Muscle of arm (tissue), 14 donors: ENCODE results near the gene FABP7. TPM values are rescaled to one million over a fixed set of nuclear protein-coding genes. Genes with fewer than 3 reads are reported as not detected.
"Not testable (repeated sequence)": the region's sequence is repeated elsewhere in the genome, so short reads cannot be mapped to it uniquely, and the experiment has no call there.

Experiments used
- DNase-seq: peaks from one replicate; pipeline ENCODE4 v3.0.0-alpha.2; 2013
- long read RNA-seq, 11 donors: transcript quantifications; one replicate each; lab custom pipeline, GENCODE V29; 2026
- polyA plus RNA-seq, 12 donors: library from polyadenylated mRNA; unstranded; fragments of 120-200 nt; gene quantifications; one replicate each; pipeline ENCODE4 v1.2.1, GENCODE V29; 2013; ENCODE audit not compliant: insufficient read length in 12 of 12

Gene FABP7
- 10 to 100 TPM in 3 of 12 donors, 1 to 10 TPM in 5, under 1 TPM in 3, not detected in 1; 0.42 to 18.0 (median 2.9) TPM for polyA plus RNA-seq
- long read RNA-seq, donor 1, partial matches to known transcripts: 0 of 2 reads
- long read RNA-seq, donor 1, other reads (novel, unspliced or antisense): 0 of 2 reads
- long read RNA-seq, donor 2, partial matches to known transcripts: 0 of 1 reads
- long read RNA-seq, donor 2, other reads (novel, unspliced or antisense): 0 of 1 reads
- long read RNA-seq, donor 3, partial matches to known transcripts: 0 of 1 reads
- long read RNA-seq, donor 3, other reads (novel, unspliced or antisense): 0 of 1 reads
- long read RNA-seq, donor 4: 0 reads
- long read RNA-seq, donor 5: 0 reads
- long read RNA-seq, donor 6, partial matches to known transcripts: 0 of 1 reads
- long read RNA-seq, donor 6, other reads (novel, unspliced or antisense): 0 of 1 reads
- long read RNA-seq, donor 7, partial matches to known transcripts: 0 of 1 reads
- long read RNA-seq, donor 7, other reads (novel, unspliced or antisense): 0 of 1 reads
- long read RNA-seq, donor 8: 0 reads
- long read RNA-seq, donor 9, partial matches to known transcripts: 0 of 1 reads
- long read RNA-seq, donor 9, other reads (novel, unspliced or antisense): 0 of 1 reads
- long read RNA-seq, donor 10: 0 reads
- long read RNA-seq, donor 11, transcript FABP7-202 (4 exons, 1,026 nt): major isoform, 13 of 39 reads
- long read RNA-seq, donor 11, partial matches to known transcripts: 26 of 39 reads
- long read RNA-seq, donor 11, other reads (novel, unspliced or antisense): 0 of 39 reads

GRCh38 chr6:122779667-122780066 lies at the start of gene FABP7:
Gene FABP7, plus strand, starts transcription at chr6:122779716. Its CDS starts 79 bp downstream, at chr6:122779795.
- DNase-seq: no peak

- DNase-seq: no peak
These were observed 49.2 kb upstream of the FABP7 start for GRCh38 chr6:122730334-122730733.

GRCh38 chr6:122730775-122731386 lies 48.6 kb upstream of the FABP7 start:
- DNase-seq: peak; percentile 43

GRCh38 chr6:122733259-122733658 lies 46.3 kb upstream of the FABP7 start:
- no peak for DNase-seq

DNA sequence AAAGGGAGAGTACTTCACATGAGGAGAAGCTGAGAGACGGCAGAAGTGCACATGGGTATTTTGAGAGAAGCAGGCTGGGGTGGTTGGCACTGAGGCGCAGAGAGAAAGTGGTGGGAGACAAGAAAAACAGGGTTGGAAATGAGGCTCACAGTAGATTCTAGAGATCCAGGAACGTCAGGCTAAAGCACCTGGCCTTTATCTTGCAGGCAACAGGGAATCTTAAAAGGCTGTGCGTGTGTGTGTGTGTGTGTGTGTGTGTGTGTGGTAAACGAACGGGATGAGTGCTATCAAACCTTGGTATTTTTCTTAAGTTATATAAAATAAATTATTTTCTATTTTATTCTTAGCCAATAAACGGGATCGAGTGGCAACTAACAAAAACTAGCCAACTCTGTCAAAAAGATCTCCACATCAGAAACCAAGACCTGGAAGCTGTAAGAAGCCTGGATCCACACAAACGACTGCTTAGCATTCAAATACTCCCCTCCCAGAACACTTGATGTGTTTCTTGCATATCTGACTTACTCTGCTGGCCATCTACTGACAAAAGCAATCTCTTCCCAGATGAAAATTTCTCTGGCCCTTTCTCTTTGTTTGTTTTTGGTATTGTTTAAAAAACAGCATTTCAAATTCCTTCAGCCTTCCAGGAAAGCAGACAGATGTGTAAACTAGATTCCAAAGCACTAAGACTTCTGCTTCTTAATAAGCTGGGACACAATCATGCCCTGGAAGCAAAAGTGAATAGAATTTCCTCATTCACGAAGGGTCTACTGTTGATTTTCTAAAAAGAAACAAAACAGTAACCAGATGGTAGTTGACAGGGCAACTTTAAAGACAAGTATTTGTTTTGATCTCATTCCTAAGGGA lies 44.8 kb upstream of the FABP7 start:
- DNase-seq: no peak

DNA sequence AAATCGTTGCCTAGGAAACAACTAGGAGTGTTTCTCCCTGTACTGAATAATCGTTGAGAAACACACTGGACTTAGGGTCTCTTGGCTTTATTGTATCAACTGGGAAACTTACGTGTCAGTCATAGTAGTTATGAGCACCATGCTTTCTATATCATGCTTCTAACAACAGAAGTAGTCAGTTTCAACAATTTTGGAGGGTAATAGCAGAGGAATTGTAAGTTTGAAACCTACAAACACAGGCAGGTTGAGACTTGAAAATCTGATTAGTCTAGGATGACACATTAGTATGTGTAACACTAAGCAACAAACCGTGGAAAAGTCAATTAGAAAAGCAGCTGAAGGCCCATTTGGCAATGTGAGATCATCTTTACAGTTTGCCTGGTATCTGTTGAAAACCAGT lies 43.9 kb upstream of the FABP7 start:
- no peak for DNase-seq

- DNase-seq: peak; percentile 19
These were observed 43.4 kb upstream of the FABP7 start for GRCh38 chr6:122736163-122736562.

GRCh38 chr6:122736616-122737015 lies 42.9 kb upstream of the FABP7 start:
- DNase-seq: peak; percentile 32

- no peak for DNase-seq
These were observed 39.4 kb upstream of the FABP7 start for GRCh38 chr6:122740091-122740490.

GRCh38 chr6:122740936-122741335 lies 38.6 kb upstream of the FABP7 start:
- DNase-seq: no peak

DNA sequence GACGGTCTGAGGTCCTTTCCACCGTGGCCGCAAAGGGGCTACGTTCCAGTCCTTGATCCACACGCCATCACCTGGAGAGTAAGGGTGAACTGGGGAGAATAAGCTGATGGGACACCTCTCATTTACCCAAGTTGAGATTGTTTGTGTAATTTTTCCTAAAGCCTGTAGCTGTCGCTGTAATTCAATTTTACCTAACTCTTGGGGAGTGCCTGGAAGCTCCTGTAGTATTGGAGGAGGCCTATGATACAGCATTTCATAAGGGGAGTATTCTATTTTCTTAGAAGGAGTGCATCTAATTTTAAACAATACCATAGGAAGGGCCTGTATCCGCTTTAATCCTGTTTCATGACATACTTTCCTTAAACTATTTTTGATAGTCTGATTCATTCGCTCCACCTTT lies 35.3 kb upstream of the FABP7 start:
- not testable (repeated sequence) for DNase-seq

DNA sequence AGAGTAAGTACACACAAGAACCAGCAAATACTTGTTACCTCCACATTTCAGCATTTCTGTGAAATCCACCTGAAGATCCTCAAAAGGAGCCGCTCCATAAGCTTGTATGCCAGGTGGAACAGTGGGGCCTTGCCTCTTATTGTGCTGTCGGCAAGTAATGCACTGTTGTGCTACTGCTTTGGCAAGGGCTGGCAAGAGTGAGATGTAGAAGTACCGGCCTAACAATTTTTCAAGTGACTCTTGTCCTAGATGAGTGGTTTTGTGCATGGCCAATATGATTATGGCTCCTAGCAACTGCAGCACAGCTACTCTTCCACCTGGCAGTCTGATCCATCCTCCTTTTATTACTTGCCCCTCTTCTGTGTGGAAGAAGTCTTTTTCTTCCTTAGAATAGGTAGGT lies 34.7 kb upstream of the FABP7 start:
- DNase-seq: not testable (repeated sequence)

DNA sequence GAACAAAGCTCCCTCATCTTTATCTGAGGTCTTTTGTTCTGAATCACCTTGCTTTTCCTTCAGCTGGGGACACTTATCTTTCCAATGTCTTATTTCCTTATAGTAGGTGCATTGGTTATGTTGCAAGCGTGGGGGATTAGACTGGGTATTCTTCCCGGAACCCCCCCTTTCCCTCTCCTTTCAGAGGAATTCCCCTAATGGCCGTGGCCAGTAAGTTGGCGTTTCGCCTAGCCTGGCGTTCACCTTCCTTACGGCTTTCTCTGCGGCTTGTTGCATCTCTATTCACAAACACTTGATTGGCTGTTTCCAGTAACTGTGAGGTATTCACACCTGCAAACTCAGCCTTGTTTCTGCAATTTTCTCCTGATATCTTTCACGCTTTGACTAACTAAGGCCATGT lies 32.8 kb upstream of the FABP7 start:
- DNase-seq: no peak

DNA sequence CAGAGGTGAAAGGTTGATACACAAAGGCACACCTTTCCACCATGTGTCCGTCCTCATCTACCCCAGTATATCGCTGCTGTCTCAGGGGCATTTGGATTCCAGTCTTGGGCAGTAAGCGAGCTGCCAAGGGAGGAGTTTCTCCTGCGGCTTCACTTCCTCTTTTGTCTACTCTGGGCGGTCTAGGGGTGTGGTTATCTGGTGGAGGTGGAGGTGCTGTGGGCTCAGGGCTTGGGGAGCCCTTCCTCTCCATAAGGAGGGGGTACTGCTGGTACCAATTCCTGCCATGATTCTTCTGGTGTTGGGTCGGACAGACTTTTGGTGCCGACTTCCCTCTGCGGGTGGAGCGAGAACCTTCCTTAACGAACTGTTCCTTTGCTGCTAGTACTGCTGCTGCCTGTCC lies 31.9 kb upstream of the FABP7 start:
- DNase-seq: no peak

- not testable (repeated sequence) for DNase-seq
These were observed 30.6 kb upstream of the FABP7 start for GRCh38 chr6:122748945-122749344.

DNA sequence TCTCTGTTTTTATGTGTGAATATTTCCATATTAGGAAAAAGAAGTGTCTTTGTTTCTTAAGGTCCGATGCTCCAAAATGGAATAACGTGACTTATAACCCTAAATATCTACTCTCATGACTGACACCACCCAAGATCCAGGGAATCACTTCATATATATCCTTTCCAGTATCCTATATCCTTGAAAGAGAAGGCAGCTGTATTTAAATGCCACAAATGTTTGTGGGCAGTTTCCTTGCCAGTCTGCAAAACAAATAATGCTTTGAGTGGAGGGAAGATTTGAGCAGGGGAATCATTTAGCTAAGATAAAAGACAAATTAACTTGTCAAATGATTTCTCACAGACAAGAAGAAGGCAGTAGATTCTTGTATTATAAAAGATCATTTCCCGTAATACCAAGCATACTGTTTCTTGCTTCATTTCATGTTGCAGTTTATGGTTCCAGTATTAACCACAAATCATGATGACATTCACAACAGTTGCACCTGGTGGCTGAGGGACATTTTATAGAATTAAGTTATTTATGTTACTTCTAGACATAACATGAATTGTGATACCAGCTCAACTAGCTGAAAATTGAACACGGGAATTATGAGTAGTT lies 30.0 kb upstream of the FABP7 start:
- DNase-seq: no peak

DNA sequence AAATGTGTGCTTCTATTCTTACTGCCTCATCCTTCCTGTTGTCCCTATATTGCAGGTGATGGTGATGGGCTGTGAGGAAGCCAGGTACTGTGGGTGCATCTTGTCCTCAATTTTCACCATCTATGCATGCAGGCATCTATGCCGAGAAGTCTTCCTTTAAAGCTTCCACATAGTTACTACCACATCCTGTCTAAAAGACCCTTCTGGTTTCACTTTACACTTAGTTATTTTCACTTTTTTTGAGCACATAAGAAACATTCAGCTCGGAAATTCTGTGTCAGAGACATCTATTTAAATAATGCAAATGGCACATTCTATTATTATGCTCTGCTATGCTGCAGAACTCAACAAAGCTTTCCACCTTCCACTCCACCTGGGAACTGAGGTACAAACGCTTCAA lies 28.2 kb upstream of the FABP7 start:
- DNase-seq: no peak

- no peak for DNase-seq
These were observed 27.1 kb upstream of the FABP7 start for GRCh38 chr6:122752459-122752858.

GRCh38 chr6:122753000-122753687 lies 26.4 kb upstream of the FABP7 start:
- no peak for DNase-seq

DNA sequence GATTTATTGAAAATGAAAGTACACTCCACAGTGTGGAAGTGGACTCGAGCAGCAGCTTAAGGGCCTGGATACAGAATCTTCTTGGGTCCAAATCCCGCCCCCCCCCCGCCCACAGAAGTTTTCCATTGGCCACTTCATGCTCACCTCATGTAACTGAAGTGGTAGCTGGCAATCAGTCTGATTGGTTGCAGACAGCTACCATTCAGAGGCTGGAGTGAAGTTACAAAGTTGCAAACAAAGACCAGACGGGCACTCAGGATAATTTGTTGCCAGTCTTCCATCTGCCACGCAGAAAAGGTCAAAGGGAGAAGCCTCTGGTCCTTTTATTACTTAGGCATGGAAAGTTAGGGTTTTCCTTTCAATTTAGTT lies 25.8 kb upstream of the FABP7 start:
- no peak for DNase-seq
